Gastrocnemius medialis (tissue), 4 donors: ENCODE data around the gene SYT15.

Experiments used
- POLR2A ChIP-seq, 2 donors: fragments of 450-650 bp; IDR thresholded peaks; one replicate each; pipeline ENCODE4 v1.6.1; 2017; ENCODE audit warnings: antibody characterized with exemption in 2 of 2, mild to moderate bottlenecking in 2 of 2, moderate library complexity in 2 of 2
- TF ChIP-seq, protein P1 (sequence below), 5 experiments: fragments of 450-650 bp in 3 of 5; fragments of 200-600 bp in 2 of 5; sonication (generic) in 2 of 5; IDR thresholded peaks in 4 of 5; conservative IDR thresholded peaks in 1 of 5; 1 replicate in 4 of 5; 2 replicates in 1 of 5; pipeline ENCODE4 v1.5.1; 2016 to 2019; ENCODE audit warnings: antibody characterized with exemption in 5 of 5, mild to moderate bottlenecking in 3 of 5, moderate library complexity in 3 of 5

DNA sequence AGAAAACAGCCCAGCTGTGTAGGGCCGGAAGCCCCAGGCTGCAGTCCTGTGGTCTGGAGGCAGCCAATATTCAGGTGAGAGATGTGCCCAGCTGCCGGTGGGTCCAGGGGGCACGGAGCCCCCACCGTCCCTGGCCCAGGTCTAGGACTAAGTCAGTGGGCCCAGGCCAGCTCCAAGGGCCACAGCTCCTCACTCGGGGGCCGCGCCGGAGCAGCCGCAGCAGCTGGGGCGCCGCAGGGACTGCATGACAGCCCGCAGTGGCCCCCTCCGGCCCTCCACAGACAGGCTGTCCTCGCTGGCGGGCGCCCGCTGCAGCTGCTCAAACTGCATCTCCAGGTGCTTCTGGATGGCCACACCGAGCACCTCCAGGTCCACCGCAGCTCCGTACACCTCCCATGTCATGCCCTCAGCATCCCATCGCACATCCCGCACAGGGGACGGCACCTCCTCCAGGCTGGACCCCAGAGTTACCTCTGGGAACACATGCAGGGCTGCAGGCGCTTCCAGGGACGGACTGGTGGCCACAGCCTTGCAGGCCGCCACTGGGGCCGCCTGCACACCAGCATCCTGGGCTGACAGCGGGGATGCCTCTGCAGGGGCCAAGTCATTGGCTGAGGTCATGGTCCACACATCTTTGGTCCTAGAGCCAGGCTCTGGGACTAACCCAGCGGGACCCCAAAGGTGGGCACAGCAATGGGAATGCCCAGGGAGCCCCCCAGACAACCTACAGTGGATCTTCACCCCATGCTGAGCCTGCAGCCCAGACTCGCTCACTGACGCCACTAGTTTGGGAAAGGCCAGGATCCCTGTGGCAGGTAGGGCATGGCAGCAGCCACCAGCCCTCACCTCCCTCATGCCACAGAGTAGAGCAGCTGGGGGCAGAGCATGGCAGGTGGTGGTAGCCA lies 29.5 kb upstream of the SYT15 start:
- TF ChIP-seq, protein P1, sequence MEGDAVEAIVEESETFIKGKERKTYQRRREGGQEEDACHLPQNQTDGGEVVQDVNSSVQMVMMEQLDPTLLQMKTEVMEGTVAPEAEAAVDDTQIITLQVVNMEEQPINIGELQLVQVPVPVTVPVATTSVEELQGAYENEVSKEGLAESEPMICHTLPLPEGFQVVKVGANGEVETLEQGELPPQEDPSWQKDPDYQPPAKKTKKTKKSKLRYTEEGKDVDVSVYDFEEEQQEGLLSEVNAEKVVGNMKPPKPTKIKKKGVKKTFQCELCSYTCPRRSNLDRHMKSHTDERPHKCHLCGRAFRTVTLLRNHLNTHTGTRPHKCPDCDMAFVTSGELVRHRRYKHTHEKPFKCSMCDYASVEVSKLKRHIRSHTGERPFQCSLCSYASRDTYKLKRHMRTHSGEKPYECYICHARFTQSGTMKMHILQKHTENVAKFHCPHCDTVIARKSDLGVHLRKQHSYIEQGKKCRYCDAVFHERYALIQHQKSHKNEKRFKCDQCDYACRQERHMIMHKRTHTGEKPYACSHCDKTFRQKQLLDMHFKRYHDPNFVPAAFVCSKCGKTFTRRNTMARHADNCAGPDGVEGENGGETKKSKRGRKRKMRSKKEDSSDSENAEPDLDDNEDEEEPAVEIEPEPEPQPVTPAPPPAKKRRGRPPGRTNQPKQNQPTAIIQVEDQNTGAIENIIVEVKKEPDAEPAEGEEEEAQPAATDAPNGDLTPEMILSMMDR (IDR thresholded peaks at IDR 0.05 in 4 of 5, conservative IDR thresholded peaks at IDR 0.05 in 1 of 5) = no peak
- no peak for TF ChIP-seq POLR2A (IDR thresholded peaks at IDR 0.05)
